Tibial artery (tissue), 4 donors: ENCODE results near the gene TGM2.

Experiments used
- DNase-seq, 2 donors: peaks; one replicate each; pipeline ENCODE4 v3.0.0-alpha.2; 2019
- H3K27ac ChIP-seq, 2 donors: fragments of 200-600 bp; sonication (generic) in 1 of 2; 1 replicate in 1 of 2; 2 replicates in 1 of 2; pipeline ENCODE4 v1.5.1; 2018 to 2019; ENCODE audit warnings: mild to moderate bottlenecking in 1 of 2
- H3K27me3 ChIP-seq, 2 donors: fragments of 200-600 bp; sonication (generic) in 1 of 2; one replicate each; pipeline versions ENCODE4 v1.5.1 to v1.6.0; 2016 to 2019
- H3K36me3 ChIP-seq, 3 donors: fragments of 200-600 bp; sonication (generic) in 2 of 3; one replicate each; pipeline ENCODE4 v1.5.1; 2016 to 2019; ENCODE audit warnings: mild to moderate bottlenecking in 2 of 3
- H3K4me1 ChIP-seq, 4 donors: fragments of 200-600 bp; sonication (generic) in 2 of 4; 1 replicate in 3 of 4; 2 replicates in 1 of 4; pipeline ENCODE4 v1.5.1; 2016 to 2019
- H3K4me3 ChIP-seq, 2 donors: fragments of 200-600 bp; sonication (generic) in 1 of 2; 1 replicate in 1 of 2; 2 replicates in 1 of 2; pipeline ENCODE4 v1.5.1; 2018 to 2019; ENCODE audit warnings: mild to moderate bottlenecking in 2 of 2
- H3K9me3 ChIP-seq, 3 donors: fragments of 200-600 bp; sonication (generic) in 1 of 3; one replicate each; pipeline ENCODE4 v1.5.1; 2016 to 2019
- CTCF ChIP-seq, 2 experiments: fragments of 200-600 bp in 1 of 2; fragments of 450-650 bp in 1 of 2; IDR thresholded peaks; one replicate each; pipeline ENCODE4 v1.5.1; 2017 to 2019; ENCODE audit warnings: antibody characterized with exemption in 2 of 2, mild to moderate bottlenecking in 1 of 2, moderate library complexity in 1 of 2
- intact Hi-C: fragments of 100-400 bp; cut with DNase I; formaldehyde crosslinking; loops from one replicate; pipeline ENCODE4 v1.15.0; 2023; ENCODE audit warnings: low total_unique reads

TGM2 gene

GRCh38 chr20:38193586-38194105 lies 28.6 kb upstream of the TGM2 start:
- Histone ChIP-seq H3K36me3 (no peaks in the 10 kb centered on the region), H3K27ac (peak overlapping the region; percentile 39 to 83), H3K27me3 (no peaks in the 10 kb centered on the region), H3K4me3 (no peak overlapping the region), H3K4me1 (peaks cover 0 to 68% (median 41%) of the 10 kb centered on the region in 4 donors), H3K9me3 (no peaks in the 10 kb centered on the region)
- DNase-seq, result no peak
- intact Hi-C loops, result no loop called here
- TF ChIP-seq CTCF (IDR thresholded peaks at IDR 0.05), result no peak

GRCh38 chr20:38192323-38192885 lies 27.3 kb upstream of the TGM2 start:
- intact Hi-C loops, result no loop called here
- no peaks in the 10 kb centered on the region for H3K9me3 ChIP-seq
- H3K4me3 ChIP-seq, result no peak overlapping the region
- H3K27me3 ChIP-seq, result no peaks in the 10 kb centered on the region
- peak overlapping the region; percentile 83 to 87 for H3K27ac ChIP-seq
- no peak for TF ChIP-seq CTCF (IDR thresholded peaks at IDR 0.05)
- DNase-seq, result no peak
- H3K4me1 ChIP-seq, result peaks cover 0 to 75% (median 43%) of the 10 kb centered on the region in 4 donors
- H3K36me3 ChIP-seq, result no peaks in the 10 kb centered on the region

- H3K9me3 ChIP-seq, result no peaks in the 10 kb centered on the region
These were observed 26.6 kb upstream of the TGM2 start for GRCh38 chr20:38191654-38192053.

GRCh38 chr20:38190936-38191371 lies 25.9 kb upstream of the TGM2 start:
- intact Hi-C loops, result no loop called here
- H3K9me3 ChIP-seq, result no peaks in the 10 kb centered on the region
- no peak for TF ChIP-seq CTCF (IDR thresholded peaks at IDR 0.05)
- H3K4me3 ChIP-seq, result no peak overlapping the region
- H3K4me1 ChIP-seq, result peaks cover 0 to 67% (median 34%) of the 10 kb centered on the region in 4 donors
- DNase-seq, result peak; percentile 73 to 94
- H3K27me3 ChIP-seq, result no peaks in the 10 kb centered on the region
- H3K36me3 ChIP-seq, result no peaks in the 10 kb centered on the region
- H3K27ac ChIP-seq, result peak overlapping the region; percentile 83 to 87

More at GRCh38 chr20:38191654-38192053, 26.6 kb upstream of the TGM2 start:
- DNase-seq, result no peak
- no peak for TF ChIP-seq CTCF (IDR thresholded peaks at IDR 0.05)
- no peaks in the 10 kb centered on the region for H3K36me3 ChIP-seq
- peaks cover 0 to 74% (median 41%) of the 10 kb centered on the region in 4 donors for H3K4me1 ChIP-seq
- H3K27ac ChIP-seq, result peak overlapping the region; percentile 83 to 87
- intact Hi-C loops, result no loop called here
- no peaks in the 10 kb centered on the region for H3K27me3 ChIP-seq
- H3K4me3 ChIP-seq, result no peak overlapping the region

- Histone ChIP-seq H3K9me3 (no peaks in the 10 kb centered on the region), H3K4me3 (no peak overlapping the region), H3K27me3 (no peaks in the 10 kb centered on the region), H3K4me1 (peaks cover 0 to 60% (median 32%) of the 10 kb centered on the region in 4 donors), H3K27ac (peak overlapping the region; percentile 83 to 87), H3K36me3 (no peaks in the 10 kb centered on the region)
- no peak for TF ChIP-seq CTCF (IDR thresholded peaks at IDR 0.05)
- no peak for DNase-seq
- intact Hi-C loops, result no loop called here
These were observed 25.1 kb upstream of the TGM2 start for GRCh38 chr20:38190166-38190565.
